Fibroblast of mammary gland (primary cell): Measurements from ENCODE around the gene RHEB.

Source experiments
- DNase-seq: peaks from one replicate; pipeline ENCODE4 v3.0.0-alpha.2; 2010; ENCODE audit warnings: low read depth
- H3K4me3 ChIP-seq: 2 replicates; pipeline ENCODE4 v1.5.1; 2011; ENCODE audit warnings: low read depth, mild to moderate bottlenecking, low read length, moderate library complexity; ENCODE audit not compliant: control insufficient read depth
- CTCF ChIP-seq: conservative IDR thresholded peaks from 2 replicates; pipeline ENCODE4 v1.5.1; 2011; ENCODE audit warnings: low read depth, low read length, inconsistent platforms; ENCODE audit not compliant: control insufficient read depth, insufficient read depth

The RHEB gene

GRCh38 chr7:151518105-151518946 lies 1.4 kb downstream of the RHEB start:
- peak overlapping the region; percentile 94 for H3K4me3 ChIP-seq
- no peak for TF ChIP-seq CTCF

GRCh38 chr7:151517601-151518104 lies 2.0 kb downstream of the RHEB start:
- H3K4me3 ChIP-seq = peak overlapping the region; percentile 94
- DNase-seq = no peak
- TF ChIP-seq CTCF = no peak

More at GRCh38 chr7:151518105-151518946, 1.4 kb downstream of the RHEB start:
- DNase-seq = peak; percentile 68

GRCh38 chr7:151515276-151515565 lies 4.5 kb downstream of the RHEB start:
- no peak overlapping the region for H3K4me3 ChIP-seq

GRCh38 chr7:151514461-151515275 lies 5.0 kb downstream of the RHEB start:
- no peak for TF ChIP-seq CTCF
- H3K4me3 ChIP-seq = no peak overlapping the region
- DNase-seq = no peak

More at GRCh38 chr7:151515276-151515565, 4.5 kb downstream of the RHEB start:
- DNase-seq = no peak
- TF ChIP-seq CTCF = no peak

- H3K4me3 ChIP-seq = no peak overlapping the region
- DNase-seq = no peak
- no peak for TF ChIP-seq CTCF
Observed at GRCh38 chr7:151513133-151513532, 6.6 kb downstream of the RHEB start.

- TF ChIP-seq CTCF = no peak
- peak; percentile 35 for DNase-seq
- no peak overlapping the region for H3K4me3 ChIP-seq
Observed at GRCh38 chr7:151512353-151512752, 7.3 kb downstream of the RHEB start.
